HCT116 (cell line): ENCODE measurements around the gene HSD3B7. TPM values are rescaled to one million over a fixed set of nuclear protein-coding genes. Genes with fewer than 3 reads are reported as not detected.

Source experiments
- ATAC-seq: fragments of 200-7000 bp; cut with Tn5 transposase; 2 replicates; pipeline ENCODE4 v1.9.1; 2020; ENCODE audit warnings: mild to moderate bottlenecking, moderate library complexity
- BruUV-seq: library from RNA; stranded (reverse); fragments of 400-500 nt; replicated peaks from 2 replicates; lab custom pipeline; 2021; lab: Mats Ljungman, UMichigan
- CTCF ChIA-PET: fragments of 300-600 bp; sonication (Branson Sonifier 250); formaldehyde crosslinking; loops from one replicate; lab custom pipeline; 2021; ENCODE audit warnings: antibody characterized with exemption; lab: Charles Lee
- POLR2A ChIA-PET: fragments of 300-600, 350-600 bp; sonication (Branson Sonifier 250); formaldehyde crosslinking; loops from one replicate; lab custom pipeline; 2021; ENCODE audit warnings: antibody characterized with exemption; lab: Charles Lee
- RAD21 ChIA-PET, 2 experiments: fragments of 300-600 bp; sonication (Branson Sonifier 250); formaldehyde crosslinking; loops; one replicate each; lab custom pipeline; 2023; ENCODE audit warnings: low total read pairs in 2 of 2; ENCODE audit not compliant: uncharacterized antibody in 2 of 2, unreplicated experiment in 2 of 2, low non-redundant PET in 1 of 2; lab: Charles Lee
- DNase-seq: peaks from one replicate; pipeline ENCODE4 v3.0.0-alpha.2; 2010; ENCODE audit warnings: low read depth, low spot score
- H2AFZ ChIP-seq: fragments of 200-600 bp; shearing (Covaris generic), sonication (generic); 2 replicates; pipeline ENCODE4 v1.6.1; 2017; ENCODE audit warnings: low read depth, mixed run types, mixed read lengths, antibody characterized with exemption, low read length; ENCODE audit not compliant: poor library complexity, severe bottlenecking
- H3K27ac ChIP-seq: 2 replicates; pipeline ENCODE4 v1.5.1; 2012; ENCODE audit warnings: low read depth, low read length
- H3K27me3 ChIP-seq: fragments of 200-600 bp; sonication (generic); 2 replicates; pipeline ENCODE4 v1.6.1; 2016; ENCODE audit warnings: mixed run types, low read length, mixed read lengths; ENCODE audit not compliant: insufficient read depth
- H3K36me3 ChIP-seq, 2 experiments: fragments of 200-500 bp in 1 of 2; fragments of 200-600 bp in 1 of 2; sonication (Bioruptor generic) in 1 of 2; sonication (generic) in 1 of 2; 2 replicates each; pipeline versions ENCODE4 v1.5.1 to v1.6.1; 2014 to 2016; ENCODE audit warnings: low read length in 2 of 2, inconsistent platforms in 1 of 2, mixed read lengths in 1 of 2, mixed run types in 1 of 2; ENCODE audit not compliant: insufficient read depth in 2 of 2, control insufficient read depth in 1 of 2
- H3K4me1 ChIP-seq, 2 experiments: fragments of 200-600 bp in 1 of 2; sonication (generic) in 1 of 2; 2 replicates each; pipeline versions ENCODE4 v1.5.1 to v1.6.1; 2012 to 2017; ENCODE audit warnings: low read length in 2 of 2, inconsistent platforms in 1 of 2, mild to moderate bottlenecking in 1 of 2, mixed read lengths in 1 of 2, mixed run types in 1 of 2, moderate library complexity in 1 of 2; ENCODE audit not compliant: insufficient read depth in 2 of 2, control insufficient read depth in 1 of 2
- H3K4me2 ChIP-seq: fragments of 200-600 bp; sonication (generic); 2 replicates; pipeline ENCODE4 v1.6.1; 2017; ENCODE audit warnings: mixed run types, low read length, mixed read lengths
- H3K4me3 ChIP-seq, 2 experiments: fragments of 200-600 bp in 1 of 2; sonication (generic) in 1 of 2; replicated peaks in 1 of 2; 2 replicates each; pipeline ENCODE4 v1.5.1; 2011 to 2016; ENCODE audit warnings: low read length in 2 of 2, control low read depth in 1 of 2, low read depth in 1 of 2, mild to moderate bottlenecking in 1 of 2, mixed read lengths in 1 of 2, mixed run types in 1 of 2
- H3K79me2 ChIP-seq: fragments of 200-600 bp; sonication (generic); 2 replicates; pipeline ENCODE4 v1.6.1; 2017; ENCODE audit warnings: mild to moderate bottlenecking, mixed run types, low read length, moderate library complexity, mixed read lengths; ENCODE audit not compliant: insufficient read depth
- H3K9ac ChIP-seq: fragments of 200-600 bp; sonication (generic); 2 replicates; pipeline ENCODE4 v1.6.1; 2016; ENCODE audit warnings: low read length, mixed read lengths
- H3K9me2 ChIP-seq: fragments of 200-600 bp; sonication (generic), shearing (Covaris generic); 2 replicates; pipeline ENCODE4 v1.6.1; 2017; ENCODE audit warnings: mixed run types, mild to moderate bottlenecking, moderate library complexity; ENCODE audit not compliant: insufficient read depth
- H3K9me3 ChIP-seq, 2 experiments: fragments of 200-500 bp in 1 of 2; fragments of 200-600 bp in 1 of 2; sonication (Bioruptor generic) in 1 of 2; sonication (generic) in 1 of 2; 2 replicates each; pipeline ENCODE4 v1.6.1; 2014 to 2017; ENCODE audit warnings: low read length in 2 of 2, mixed read lengths in 2 of 2, inconsistent platforms in 1 of 2, low read depth in 1 of 2, mild to moderate bottlenecking in 1 of 2, mixed run types in 1 of 2, moderate library complexity in 1 of 2; ENCODE audit not compliant: control insufficient read depth in 1 of 2, insufficient read depth in 1 of 2
- H4K20me1 ChIP-seq: fragments of 200-600 bp; sonication (generic), shearing (Covaris generic); 2 replicates; pipeline ENCODE4 v1.6.1; 2017; ENCODE audit warnings: mixed run types, mild to moderate bottlenecking, moderate library complexity; ENCODE audit not compliant: insufficient read depth
- CBX3 ChIP-seq: IDR thresholded peaks from 2 replicates; pipeline ENCODE4 v1.6.1; 2012; ENCODE audit warnings: low read depth
- CEBPB ChIP-seq: IDR thresholded peaks from 2 replicates; pipeline ENCODE4 v1.6.1; 2012; ENCODE audit warnings: low read depth
- ELF1 ChIP-seq: IDR thresholded peaks from 2 replicates; pipeline ENCODE4 v1.6.1; 2012; ENCODE audit warnings: low read depth, borderline replicate concordance
- EZH2 ChIP-seq: fragments of 200-600 bp; sonication (generic); IDR thresholded peaks from 2 replicates; pipeline ENCODE4 v1.6.1; 2017; ENCODE audit warnings: antibody characterized with exemption, mixed run types
- EZH2phosphoT487 ChIP-seq: fragments of 200-600 bp; IDR thresholded peaks from 2 replicates; pipeline ENCODE4 v1.6.1; 2018; ENCODE audit warnings: antibody characterized with exemption, borderline replicate concordance
- FOSL1 ChIP-seq: IDR thresholded peaks from 2 replicates; pipeline ENCODE4 v1.6.1; 2012; ENCODE audit warnings: low read depth
- JUND ChIP-seq: IDR thresholded peaks from 2 replicates; pipeline ENCODE4 v1.6.1; 2012
- POLR2A ChIP-seq: IDR thresholded peaks from 2 replicates; pipeline ENCODE4 v1.7.0; 2011; ENCODE audit warnings: borderline replicate concordance; ENCODE audit not compliant: insufficient read depth, insufficient read length; ENCODE audit errors: extremely low read depth
- RAD21 ChIP-seq: IDR thresholded peaks from 2 replicates; pipeline ENCODE4 v1.6.1; 2012; ENCODE audit warnings: low read depth, mild to moderate bottlenecking
- SIN3A ChIP-seq: IDR thresholded peaks from 2 replicates; pipeline ENCODE4 v1.6.1; 2012; ENCODE audit warnings: low read depth
- SP1 ChIP-seq: IDR thresholded peaks from 2 replicates; pipeline ENCODE4 v1.6.1; 2012; ENCODE audit warnings: low read depth
- TCF7L2 ChIP-seq: IDR thresholded peaks from 2 replicates; pipeline ENCODE4 v1.7.0; 2011; ENCODE audit warnings: borderline replicate concordance, inconsistent platforms; ENCODE audit not compliant: insufficient read depth, insufficient read length; ENCODE audit errors: extremely low read depth
- ZNF274 ChIP-seq: fragments of 200-500 bp; sonication (Bioruptor generic); IDR thresholded peaks from 2 replicates; pipeline ENCODE4 v1.6.1; 2014; ENCODE audit warnings: mild to moderate bottlenecking, low read depth, low read length, inconsistent platforms
- intact Hi-C: fragments of 100-400 bp; cut with micrococcal nuclease; formaldehyde crosslinking; loops from 2 replicates; pipeline ENCODE4 v1.10.0; 2022
- total RNA-seq: library from RNA; stranded (reverse); gene quantifications from one replicate; pipeline ENCODE4 v1.2.1, GENCODE V29; 2021; ENCODE audit not compliant: unreplicated experiment
- TF ChIP-seq, protein P1 (sequence below): IDR thresholded peaks from 2 replicates; pipeline ENCODE4 v1.6.1; 2011; ENCODE audit warnings: mild to moderate bottlenecking, low read length, moderate library complexity; ENCODE audit not compliant: insufficient replicate concordance; ENCODE audit errors: extremely low read depth
- TF ChIP-seq, protein P2 (sequence below): IDR thresholded peaks from 2 replicates; pipeline ENCODE4 v1.6.1; 2012
- TF ChIP-seq, protein P3 (sequence below), 3 experiments: fragments of 200-600 bp in 1 of 3; sonication (generic) in 1 of 3; IDR thresholded peaks in 2 of 3; conservative IDR thresholded peaks in 1 of 3; 2 replicates each; pipeline ENCODE4 v1.5.1; 2012 to 2017; ENCODE audit warnings: low read depth in 2 of 3, low read length in 2 of 3, antibody characterized with exemption in 1 of 3, borderline replicate concordance in 1 of 3, control low read depth in 1 of 3, mild to moderate bottlenecking in 1 of 3, mixed read lengths in 1 of 3, mixed run types in 1 of 3, moderate library complexity in 1 of 3; ENCODE audit not compliant: insufficient read depth in 1 of 3

HSD3B7 gene
- total RNA-seq, 1 experiment from 2014 or later = 8.6 TPM

DNA sequence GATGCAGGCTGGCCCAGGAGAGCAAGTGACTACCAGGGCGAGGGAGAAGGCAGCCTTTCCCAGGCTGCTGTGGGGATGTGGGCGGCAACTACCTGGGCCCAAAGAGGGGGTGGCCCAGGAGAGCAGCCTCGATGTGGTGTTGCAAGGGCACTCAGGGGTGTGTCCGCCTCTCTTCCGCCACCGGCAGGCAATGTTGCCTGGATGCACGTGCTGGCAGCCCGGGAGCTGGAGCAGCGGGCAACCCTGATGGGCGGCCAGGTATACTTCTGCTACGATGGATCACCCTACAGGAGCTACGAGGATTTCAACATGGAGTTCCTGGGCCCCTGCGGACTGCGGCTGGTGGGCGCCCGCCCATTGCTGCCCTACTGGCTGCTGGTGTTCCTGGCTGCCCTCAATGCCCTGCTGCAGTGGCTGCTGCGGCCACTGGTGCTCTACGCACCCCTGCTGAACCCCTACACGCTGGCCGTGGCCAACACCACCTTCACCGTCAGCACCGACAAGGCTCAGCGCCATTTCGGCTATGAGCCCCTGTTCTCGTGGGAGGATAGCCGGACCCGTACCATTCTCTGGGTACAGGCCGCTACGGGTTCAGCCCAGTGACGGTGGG is 2.7 kb downstream of the HSD3B7 start:
- RAD21 ChIA-PET = no interaction called here
- H3K27ac ChIP-seq = no peak overlapping the region
- no peak overlapping the region for H3K4me3 ChIP-seq
- H3K9ac ChIP-seq = no peak overlapping the region
- no peaks in the 10 kb centered on the region for H3K9me2 ChIP-seq
- no peaks in the 10 kb centered on the region for H3K9me3 ChIP-seq
- no peak for ATAC-seq
- no peak for TF ChIP-seq EZH2
- TF ChIP-seq JUND = no peak
- no peak for TF ChIP-seq CBX3
- no peak for TF ChIP-seq ELF1
- TF ChIP-seq RAD21 = no peak
- TF ChIP-seq TCF7L2 = no peak
- no peak for TF ChIP-seq CEBPB
- no peak for TF ChIP-seq ZNF274
- TF ChIP-seq SP1 = no peak
- TF ChIP-seq FOSL1 = no peak
- no peak for TF ChIP-seq SIN3A
- TF ChIP-seq EZH2phosphoT487 = no peak
- TF ChIP-seq, protein P1, sequence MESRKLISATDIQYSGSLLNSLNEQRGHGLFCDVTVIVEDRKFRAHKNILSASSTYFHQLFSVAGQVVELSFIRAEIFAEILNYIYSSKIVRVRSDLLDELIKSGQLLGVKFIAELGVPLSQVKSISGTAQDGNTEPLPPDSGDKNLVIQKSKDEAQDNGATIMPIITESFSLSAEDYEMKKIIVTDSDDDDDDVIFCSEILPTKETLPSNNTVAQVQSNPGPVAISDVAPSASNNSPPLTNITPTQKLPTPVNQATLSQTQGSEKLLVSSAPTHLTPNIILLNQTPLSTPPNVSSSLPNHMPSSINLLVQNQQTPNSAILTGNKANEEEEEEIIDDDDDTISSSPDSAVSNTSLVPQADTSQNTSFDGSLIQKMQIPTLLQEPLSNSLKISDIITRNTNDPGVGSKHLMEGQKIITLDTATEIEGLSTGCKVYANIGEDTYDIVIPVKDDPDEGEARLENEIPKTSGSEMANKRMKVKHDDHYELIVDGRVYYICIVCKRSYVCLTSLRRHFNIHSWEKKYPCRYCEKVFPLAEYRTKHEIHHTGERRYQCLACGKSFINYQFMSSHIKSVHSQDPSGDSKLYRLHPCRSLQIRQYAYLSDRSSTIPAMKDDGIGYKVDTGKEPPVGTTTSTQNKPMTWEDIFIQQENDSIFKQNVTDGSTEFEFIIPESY = no peak
- TF ChIP-seq, protein P2, sequence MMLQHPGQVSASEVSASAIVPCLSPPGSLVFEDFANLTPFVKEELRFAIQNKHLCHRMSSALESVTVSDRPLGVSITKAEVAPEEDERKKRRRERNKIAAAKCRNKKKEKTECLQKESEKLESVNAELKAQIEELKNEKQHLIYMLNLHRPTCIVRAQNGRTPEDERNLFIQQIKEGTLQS = no peak
- TF ChIP-seq POLR2A = no peak
- TF ChIP-seq, protein P3, sequence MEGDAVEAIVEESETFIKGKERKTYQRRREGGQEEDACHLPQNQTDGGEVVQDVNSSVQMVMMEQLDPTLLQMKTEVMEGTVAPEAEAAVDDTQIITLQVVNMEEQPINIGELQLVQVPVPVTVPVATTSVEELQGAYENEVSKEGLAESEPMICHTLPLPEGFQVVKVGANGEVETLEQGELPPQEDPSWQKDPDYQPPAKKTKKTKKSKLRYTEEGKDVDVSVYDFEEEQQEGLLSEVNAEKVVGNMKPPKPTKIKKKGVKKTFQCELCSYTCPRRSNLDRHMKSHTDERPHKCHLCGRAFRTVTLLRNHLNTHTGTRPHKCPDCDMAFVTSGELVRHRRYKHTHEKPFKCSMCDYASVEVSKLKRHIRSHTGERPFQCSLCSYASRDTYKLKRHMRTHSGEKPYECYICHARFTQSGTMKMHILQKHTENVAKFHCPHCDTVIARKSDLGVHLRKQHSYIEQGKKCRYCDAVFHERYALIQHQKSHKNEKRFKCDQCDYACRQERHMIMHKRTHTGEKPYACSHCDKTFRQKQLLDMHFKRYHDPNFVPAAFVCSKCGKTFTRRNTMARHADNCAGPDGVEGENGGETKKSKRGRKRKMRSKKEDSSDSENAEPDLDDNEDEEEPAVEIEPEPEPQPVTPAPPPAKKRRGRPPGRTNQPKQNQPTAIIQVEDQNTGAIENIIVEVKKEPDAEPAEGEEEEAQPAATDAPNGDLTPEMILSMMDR (IDR thresholded peaks at IDR 0.05 in 2 of 3, conservative IDR thresholded peaks at IDR 0.05 in 1 of 3; ENCODE audit: borderline replicate concordance in 1 of 3, insufficient read depth in 1 of 3, low read depth in 2 of 3, low read length in 2 of 3) = no peak
- H3K27me3 ChIP-seq = no peaks in the 10 kb centered on the region
- CTCF ChIA-PET = no interaction called here
- no peaks in the 10 kb centered on the region for H4K20me1 ChIP-seq
- no TSS peak for BruUV-seq
- intact Hi-C loops = loop anchor here (10.0 kb wide), 1 partner anchor 707 kb away; no protein-coding TSS in a partner anchor
- H3K36me3 ChIP-seq = no peaks in the 10 kb centered on the region
- POLR2A ChIA-PET = no interaction called here
- H3K4me2 ChIP-seq = no peak overlapping the region
- no peaks in the 10 kb centered on the region for H3K79me2 ChIP-seq
- no peak overlapping the region for H2AFZ ChIP-seq
- peaks cover 0 to 14% of the 10 kb centered on the region in 2 experiments; a peak in 3 of 4 replicates for H3K4me1 ChIP-seq
- no peak for DNase-seq
